Measurements from ENCODE around the gene DNAH1.

Gene DNAH1

DNA sequence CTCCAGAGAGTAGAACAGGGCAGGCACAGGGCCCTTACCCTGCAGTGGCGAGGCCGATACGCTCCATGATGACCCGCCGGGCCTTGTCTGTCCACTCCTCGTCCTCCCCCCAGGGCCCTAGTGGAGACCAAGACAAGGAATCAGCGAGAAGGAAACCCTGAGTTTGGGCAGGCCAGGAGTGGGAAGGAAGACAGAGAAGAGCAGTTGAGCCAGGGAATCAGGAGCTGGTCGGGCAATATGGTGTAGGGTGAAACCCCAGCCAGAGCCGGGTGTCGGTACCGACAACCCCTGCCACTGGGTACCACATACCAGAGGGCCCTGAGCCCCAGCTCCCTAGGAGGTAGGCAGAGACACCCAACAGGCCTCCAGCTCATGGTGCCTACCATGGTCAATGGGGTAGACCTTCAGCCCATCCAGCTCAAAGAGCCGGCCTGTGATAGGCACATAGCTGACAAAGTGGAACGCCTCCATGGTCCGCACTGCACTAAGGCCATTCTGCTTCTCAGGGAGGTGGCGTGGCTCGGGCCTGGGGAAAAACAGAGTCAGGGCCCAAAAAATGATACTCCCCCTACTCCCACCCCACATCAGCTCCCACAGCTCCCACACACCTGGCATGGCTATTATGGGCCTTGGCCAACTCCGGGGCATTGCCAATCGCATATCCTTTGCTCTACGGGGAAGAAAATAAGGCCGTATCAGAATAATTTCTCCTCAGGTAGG is 90.8 kb downstream of the DNAH1 start:
- no peak for DNase-seq

DNA sequence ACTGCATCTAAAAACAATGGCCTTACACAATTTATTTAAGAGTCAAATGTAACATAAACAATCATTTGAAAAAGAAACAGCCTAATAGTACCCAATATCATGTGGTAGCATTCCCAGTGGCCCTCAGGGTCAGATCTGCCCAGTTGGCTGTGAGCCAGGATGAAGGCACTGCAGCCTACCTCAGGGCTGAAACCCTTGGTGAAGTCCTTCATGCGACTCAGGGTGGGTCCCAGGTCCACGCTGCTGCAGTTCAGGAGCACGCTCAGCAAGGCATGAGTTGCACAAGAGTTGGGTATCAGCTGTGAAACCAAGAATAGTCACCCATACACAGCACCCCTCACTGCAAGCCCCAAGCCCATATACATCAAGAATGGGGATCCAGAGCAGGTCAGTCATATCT is 91.7 kb downstream of the DNAH1 start:
- no peak for DNase-seq

DNA sequence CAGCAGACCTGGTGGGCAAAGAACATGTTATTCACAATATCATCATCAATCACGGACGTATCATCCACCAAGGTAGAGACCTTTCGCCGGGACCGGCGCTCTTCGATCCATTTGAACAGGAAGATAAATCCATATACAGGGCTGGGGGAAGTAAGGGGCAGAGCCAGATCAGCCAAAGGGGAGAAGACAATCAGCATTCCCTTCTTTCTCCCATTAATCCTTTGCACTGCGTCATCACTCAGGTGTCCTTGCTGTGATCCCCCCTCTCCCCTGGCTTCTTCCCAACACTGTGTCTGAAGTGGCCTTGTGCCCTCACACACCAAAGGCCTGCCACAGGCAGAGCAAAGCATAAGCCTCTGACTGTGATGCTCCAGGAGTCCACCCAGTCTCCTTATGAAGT is 92.3 kb downstream of the DNAH1 start:
- no peak for DNase-seq

DNA sequence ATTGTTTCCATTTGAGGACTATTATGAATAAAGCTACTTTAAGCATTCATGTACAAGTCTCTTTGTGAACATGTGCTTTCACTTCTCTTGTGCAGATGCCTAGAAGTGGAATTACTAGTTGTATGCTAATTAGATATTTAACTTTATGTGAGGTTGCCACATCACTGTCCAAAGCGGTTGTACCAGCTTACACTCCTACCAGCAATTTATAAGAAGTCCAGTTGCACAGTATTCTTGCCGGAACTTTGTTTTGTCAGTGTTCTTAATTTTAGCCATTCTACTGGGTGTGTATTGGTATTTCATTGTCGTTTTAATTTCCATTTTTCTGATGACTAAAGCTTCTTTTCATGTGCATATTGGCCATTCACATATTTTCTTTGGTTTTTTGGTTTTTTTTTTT is 99.7 kb downstream of the DNAH1 start:
- no peak for DNase-seq

DNA sequence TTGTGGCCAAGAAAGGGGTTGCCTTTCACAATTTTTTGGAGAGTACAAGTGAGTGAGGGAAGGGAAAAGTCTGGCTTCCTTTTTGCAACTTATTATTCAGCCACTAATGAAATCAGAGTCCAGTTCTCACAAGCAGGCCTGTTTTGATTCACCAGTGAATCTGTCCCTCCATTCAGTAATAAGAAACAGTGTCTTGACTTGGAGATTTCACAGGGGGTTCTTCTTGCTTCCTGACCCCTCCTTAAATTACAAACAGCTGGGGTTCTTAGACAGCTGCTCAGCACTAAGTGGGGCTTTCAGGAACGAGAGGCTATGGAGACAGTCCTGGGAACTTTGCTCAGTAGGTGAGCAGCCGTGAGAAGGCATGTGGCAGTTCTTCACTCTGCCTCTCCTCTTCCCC is 104.3 kb downstream of the DNAH1 start:
- DNase-seq, result no peak

DNA sequence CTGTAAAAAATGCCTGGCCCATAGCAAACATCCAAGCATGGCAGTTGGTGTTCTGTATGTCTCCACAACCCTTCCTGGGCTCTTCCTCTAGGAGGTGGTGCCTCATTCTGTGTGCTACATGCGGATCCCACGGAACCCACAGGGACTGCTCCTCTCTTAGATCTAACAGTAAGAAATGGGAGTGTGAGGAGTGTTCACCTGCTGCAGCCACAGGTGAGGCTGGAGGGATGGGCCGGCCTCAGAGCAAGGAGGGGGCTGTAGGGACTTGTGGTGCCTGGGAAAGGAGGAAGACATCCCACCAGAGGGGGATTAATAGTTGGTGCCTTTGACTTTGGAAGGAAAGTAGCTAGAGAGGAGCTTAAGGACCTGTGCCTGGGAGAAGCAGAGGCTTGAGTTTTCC is 106.5 kb downstream of the DNAH1 start:
- no peak for DNase-seq

DNA sequence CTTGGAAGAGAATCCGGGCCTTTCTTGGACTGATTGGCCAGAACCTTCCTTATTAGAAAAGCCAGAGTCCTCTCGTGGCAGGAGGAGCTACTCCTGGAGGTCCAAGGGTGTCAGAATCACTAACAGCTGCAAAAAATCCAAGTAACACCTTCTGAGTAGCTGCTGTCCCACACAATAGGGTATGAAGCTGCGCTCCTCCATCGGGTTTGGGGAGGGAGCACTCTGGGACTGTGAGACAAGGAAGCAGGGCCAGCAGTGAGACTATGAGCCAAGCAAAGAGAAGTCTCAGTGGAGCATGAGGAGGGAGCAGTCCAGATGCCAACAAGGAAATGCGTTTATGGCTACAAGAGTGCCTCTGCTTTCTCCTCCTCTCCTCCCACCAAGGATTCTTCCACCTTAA is 107.1 kb downstream of the DNAH1 start:
- no peak for DNase-seq

DNA sequence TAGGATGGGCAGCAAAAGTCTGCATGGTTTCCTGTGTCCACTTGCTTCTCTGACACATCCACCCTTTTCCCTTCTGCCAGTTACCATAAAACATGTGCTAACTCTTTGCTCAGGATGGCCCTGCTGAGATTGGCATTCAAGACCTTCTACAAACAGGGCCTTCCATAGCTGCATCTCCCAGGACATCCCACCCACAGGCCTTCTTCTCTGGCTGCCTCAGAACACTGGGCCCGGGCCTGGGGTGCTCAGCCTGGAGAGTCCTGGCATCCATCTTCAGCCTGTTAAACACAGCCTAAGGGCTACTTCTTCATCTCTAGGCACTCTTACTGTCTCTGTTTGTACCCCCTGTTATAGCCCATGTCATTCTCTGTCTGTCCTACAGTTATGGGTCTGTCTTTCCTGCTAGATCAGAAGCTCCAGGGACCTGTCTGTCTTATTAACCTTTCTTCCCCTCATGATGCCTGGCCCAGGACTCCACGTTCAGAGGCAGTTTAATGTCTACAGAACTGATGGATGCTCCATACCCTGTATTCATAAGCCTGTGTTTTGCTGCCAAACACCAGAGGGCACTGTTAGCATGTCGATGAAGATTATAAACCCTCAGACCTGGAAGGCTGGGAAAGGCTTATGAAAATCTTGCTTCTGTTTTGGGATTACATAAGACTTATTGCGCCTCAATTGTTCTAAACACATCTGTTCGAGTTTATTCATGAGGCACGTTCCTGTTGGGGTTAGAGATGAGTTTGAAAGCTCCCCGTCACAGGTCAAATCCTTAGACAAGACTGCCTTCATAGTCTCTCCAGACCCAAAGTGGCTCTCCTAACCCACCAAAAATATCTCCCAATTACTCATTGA is 112.3 kb downstream of the DNAH1 start:
- DNase-seq, result peak in 1 of 2 experiments; percentile 13

DNA sequence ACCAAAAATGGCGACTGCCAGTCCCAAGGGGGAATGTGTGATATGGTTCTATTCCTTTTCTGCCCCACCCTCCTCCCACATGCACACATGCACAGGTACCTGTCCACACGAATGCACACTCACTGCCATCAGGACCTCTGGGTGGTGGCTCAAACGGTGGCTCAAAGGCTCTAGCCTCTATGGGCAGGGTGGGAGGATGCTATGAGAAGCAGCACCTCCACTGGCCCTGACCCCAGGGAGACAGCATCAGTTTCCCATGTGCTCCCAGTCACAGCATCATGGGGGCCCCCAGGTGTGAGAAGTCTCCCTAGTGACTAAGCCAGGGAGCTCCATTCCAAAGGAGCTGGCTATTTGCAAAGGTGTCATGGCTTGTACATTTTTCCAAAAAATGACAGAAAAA is 112.9 kb downstream of the DNAH1 start:
- no peak for DNase-seq

DNA sequence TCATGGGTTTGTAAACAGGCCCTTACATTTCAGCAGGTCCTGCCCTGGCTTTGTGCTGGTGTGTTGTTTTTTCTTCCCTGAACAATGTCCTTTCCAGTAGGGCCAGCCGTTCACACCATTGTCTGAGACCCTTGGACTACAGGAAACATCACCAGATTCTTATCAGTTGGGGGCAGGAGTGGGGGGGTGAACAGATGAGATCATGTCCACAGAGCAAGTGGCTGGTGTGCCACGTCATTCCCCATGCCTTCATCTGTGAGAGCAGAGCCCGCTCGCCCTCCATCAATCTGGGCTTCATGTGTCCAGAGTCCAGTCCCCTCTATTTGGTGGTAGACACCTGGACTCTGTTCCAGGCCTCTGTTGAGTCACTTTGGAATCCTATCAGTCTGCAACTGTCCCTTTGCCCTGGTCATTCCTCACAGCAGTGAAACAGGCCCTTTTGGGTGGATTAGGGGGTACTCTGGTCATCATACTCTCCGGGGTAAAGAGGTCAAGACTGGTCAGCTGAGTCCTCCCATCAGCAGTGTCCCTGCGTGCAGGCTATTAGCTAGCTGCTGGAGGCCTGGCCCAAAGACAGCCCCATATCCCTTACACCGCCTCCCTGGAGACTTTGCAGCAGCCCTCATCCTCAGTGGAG is 113.8 kb downstream of the DNAH1 start:
- no peak for DNase-seq

DNA sequence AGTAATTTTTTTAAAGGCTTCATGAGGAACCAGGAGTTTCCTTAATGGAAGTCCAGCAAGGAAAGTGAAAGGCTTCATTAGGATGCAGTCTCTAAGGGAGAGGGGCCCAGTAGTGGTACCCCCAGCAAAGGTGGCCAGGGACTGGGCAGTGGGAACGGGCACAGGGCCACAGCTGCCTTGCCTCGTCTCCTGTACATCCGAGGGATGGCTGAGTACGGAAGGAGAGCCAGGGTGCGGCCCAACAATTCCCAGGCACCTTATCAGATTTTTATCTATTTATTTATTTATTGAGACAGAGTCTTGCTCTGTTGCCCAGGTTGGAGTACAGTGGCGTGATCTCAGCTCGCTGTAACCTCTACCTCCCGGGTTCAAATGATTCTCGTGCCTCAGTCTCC is 114.3 kb downstream of the DNAH1 start:
- no peak for DNase-seq

DNA sequence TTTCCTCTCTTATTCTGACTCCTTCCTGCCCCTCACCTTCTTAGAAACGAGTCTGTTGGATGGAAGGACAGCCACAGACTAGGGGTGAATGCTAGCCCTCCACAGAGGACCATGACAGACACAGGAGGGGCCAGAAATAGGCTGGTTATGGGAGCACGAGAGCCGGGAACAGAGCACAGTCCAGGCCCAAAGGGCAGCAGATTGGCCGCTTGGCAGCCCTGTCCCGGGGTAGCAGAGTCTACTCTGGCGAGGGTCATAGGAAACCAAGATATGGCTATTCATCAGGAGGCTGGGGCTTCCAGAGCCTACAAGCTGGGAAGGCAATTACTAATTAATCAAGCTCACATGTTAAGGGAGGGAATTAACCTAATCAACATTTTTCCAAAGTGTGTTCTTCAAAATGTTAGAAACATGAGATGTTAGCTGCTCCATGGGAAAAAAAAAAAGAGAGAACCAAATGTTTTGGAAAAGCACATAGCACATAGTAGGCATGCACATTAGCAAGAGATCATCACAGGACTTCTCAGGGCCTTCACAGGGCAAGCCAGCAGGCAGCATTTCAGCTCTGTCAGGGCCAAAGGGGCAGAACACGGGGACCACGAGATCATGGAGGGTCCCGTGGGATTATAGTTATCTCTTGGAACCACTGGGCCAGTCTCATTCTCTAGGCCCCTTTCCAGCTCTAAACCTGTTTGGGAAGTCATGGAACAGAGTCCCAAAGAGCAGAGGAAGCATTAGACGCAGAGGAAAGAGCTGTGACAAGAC is 115.5 kb downstream of the DNAH1 start:
- DNase-seq, result no peak

DNA sequence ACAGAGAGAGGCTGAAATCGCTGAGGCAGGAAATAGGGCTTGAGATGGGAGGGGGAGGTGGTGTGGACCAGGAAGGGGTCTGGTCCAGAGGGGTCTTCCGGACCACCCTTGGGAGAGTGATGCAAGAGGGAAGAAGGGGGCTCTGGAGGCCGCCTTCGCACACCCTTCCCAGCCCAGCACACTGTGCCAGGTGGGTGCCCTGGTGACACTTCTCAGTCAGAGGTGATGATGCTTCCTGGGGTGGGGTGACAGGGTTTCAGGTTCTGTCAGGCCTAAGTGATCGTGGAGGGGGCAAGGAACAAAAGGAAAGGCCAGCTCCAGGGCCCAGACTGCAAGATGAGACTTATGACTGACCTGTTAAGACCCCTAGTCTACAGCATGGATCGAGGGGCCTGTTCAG is 116.1 kb downstream of the DNAH1 start:
- DNase-seq, result no peak

DNA sequence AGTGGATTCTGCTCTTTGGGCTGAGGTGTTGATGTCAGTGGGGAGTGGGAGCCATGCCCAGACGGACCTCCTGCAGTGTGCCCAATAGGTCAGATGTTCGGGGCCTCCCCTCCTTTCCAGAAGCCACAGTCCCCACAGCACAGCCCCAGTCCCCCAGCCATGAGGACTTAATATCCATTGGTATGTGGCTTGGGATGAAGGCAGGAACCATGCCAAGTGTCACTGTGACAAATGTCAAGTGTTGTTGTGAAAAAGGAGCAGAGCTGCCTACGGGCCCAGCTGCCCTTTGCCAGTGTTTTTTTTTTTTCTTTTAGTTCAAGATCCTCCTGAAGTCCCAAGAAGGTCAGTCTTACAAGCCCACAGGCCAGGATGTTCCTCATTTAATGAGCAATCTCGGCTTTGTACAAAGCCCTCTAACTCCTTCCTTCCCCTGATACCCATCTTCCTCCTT is 116.6 kb downstream of the DNAH1 start:
- no peak for DNase-seq

DNA sequence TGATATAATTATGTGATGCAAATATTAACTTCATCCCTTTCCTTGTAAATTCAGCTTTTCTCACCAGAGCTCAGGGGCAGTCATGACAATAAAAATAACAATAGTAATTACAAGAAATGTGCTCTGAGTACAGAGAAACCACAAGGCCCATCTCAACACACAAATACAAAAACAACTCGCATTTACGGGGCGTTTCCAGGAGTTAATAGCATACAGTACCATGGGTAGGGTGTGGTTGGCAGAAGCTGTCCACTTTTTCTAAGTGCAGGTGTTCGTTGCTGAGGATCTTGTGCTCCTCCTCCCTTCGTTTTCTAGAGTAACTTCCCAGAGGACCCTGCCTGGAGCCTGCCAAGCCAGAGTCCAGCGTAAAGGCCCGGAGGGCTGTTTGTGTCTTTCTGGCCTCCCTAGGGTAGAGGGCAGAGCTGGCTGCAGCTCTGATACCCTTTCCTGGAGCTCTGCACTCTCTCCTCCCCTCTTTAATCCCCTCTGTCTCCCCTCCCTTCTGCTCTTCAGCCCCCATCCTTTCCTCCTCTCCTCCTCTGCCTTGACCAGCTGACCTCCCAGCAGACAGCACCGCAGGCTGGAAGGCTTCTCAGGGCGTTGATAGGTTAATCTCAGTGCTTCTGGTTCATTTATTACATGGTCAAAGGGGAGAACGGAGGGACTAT is 117.3 kb downstream of the DNAH1 start:
- no peak for DNase-seq

DNA sequence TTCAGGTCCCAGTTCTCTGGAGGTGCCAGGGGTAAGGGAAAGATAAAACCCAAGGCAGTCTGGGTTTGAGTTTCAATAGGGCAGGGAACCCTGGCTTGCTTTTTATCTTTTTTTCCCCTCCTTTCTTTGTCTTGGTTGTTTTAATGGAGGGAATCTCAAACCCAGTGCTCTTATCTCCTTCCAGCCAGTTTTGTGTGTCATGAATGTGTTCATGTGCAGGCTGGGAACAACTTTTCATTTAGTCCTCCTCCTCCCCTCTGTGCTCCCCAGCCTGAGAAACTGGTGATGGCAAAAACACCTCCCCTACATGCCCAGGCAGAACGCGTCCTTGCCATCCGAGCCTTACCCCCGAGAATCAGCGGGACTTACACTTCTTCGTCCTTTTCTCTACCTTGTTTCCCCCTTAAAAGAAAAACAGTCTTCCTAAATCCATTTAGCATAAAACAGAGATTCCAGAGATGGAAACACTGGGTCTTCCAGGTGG is 117.9 kb downstream of the DNAH1 start:
- DNase-seq, result no peak

DNA sequence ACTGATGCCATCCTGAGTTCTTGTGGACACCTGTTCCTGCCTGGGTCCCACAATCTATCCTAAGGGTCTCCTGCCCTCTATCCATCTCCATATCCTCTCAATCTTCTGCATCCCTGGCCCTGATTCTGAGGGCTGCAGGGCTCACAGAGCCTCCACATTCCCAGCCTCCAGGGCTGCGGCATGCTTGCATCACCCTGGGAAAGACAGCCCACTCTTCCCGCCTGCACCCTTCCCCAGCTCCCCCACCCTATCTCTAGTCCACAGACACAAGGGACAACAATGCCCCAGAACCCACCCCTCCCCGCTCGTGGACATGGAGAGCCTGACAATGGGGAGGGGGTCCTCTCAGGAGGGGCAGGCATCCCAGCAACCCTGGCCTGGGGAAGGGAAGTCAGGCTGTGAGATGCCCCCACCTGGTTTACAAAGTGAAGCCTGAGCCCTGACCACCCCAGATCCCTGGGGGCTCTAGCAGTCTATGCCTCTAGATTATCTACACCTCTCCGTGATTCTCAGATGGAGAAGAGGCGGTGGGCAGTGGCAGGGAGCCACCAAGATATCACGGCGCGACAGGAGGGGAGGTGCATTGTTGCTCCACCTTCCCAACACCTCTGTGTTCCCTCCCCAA is 118.5 kb downstream of the DNAH1 start:
- no peak for DNase-seq

DNA sequence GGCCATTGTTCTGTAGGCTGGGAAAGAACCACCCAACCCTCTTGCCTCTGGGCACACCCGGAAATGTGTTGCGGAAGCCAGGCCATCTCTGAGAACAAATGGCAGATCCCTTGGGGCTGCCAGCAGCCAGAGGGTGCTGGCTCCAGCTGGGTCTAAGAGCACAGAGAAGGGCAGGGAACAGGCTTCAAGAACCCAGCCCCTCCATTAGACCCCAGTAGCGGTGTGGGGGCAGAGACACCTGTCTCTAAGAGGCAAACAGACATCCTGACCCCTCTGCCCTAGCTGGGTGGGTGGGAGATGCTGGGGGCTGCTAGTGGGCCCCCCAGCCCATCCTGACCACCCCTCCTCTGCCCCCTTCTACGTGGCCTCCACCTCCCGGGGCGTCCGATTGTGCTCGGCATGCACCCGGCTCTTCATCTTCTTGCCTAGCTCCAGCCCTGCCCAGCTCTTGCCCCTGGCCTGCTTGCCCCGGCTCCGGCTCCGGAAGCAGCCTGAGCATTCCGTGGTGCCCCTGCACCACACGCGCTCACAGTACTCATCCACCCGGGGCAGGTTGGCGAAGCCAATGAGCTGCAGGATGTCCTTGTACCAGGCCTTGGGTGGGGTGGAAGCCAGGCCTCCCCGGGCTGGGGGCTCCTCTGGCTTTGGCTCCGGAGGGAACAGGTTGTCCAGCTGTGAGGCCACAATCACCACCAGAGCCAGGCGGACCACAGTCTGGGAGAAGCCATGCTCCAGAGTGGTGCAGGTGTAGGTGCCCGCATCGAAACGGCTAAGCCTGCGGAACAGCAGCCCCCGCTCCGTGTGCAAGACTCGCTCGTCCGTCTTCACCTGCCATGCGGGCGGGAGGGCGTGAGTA is 119.4 kb downstream of the DNAH1 start:
- no peak for DNase-seq

DNA sequence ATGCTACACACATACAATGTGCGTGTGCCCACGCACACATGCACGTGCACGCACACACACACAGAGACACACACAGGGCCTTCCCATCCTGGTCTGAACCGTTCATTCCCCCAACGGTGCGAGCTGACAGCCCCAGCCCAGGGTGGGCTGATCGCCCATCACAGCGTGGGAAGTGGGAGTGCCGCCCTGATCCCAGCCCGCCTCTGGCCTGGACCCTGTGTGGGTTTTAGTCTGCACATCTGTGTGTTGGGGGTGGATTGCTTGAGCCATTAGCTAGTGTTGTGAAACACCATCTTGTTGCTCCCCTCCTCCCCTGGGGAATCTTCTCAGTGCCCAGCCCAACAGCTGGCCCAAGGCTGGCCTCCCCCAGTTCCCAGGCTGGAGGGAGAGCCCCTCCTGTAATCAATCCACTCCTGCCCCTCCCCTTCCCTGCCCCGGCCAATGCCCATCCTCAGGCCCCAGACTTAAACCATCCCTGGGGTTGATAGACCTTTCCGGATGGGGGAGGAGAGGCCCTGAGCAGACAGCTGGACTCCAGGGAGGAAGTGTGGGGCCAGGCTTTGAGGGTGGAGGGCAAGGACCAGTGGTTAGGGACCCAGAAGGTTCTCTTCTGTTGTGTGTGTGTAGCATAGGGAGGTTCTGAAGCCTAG is 120.5 kb downstream of the DNAH1 start:
- no peak for DNase-seq

Data from NCI-H1930 (cell line).